Measurements from ENCODE around the gene PRR36.
"Not testable (repeated sequence)": the region's sequence is repeated elsewhere in the genome, so short reads cannot be mapped to it uniquely, and the experiment has no call there.

Gene PRR36

GRCh38 chr19:7898967-7899366 lies 24.8 kb upstream of the PRR36 start:
- no peak for DNase-seq (ENCODE audit: low spot score)

GRCh38 chr19:7897292-7897691 lies 23.1 kb upstream of the PRR36 start:
- no peak for DNase-seq (ENCODE audit: low spot score)

- DNase-seq (ENCODE audit: low spot score), result no peak
These were observed 21.4 kb upstream of the PRR36 start for GRCh38 chr19:7895565-7895964.

GRCh38 chr19:7894612-7895309 lies 20.6 kb upstream of the PRR36 start:
- DNase-seq (ENCODE audit: low spot score), result no peak

GRCh38 chr19:7893362-7894101 lies 19.3 kb upstream of the PRR36 start:
- not testable (repeated sequence) for DNase-seq (ENCODE audit: low spot score)

GRCh38 chr19:7888826-7889217 lies 14.6 kb upstream of the PRR36 start:
- DNase-seq (ENCODE audit: low spot score), result no peak

- DNase-seq (ENCODE audit: low spot score), result peak; percentile 82
These were observed 14.1 kb upstream of the PRR36 start, which contains the start of gene LRRC8E for GRCh38 chr19:7888145-7888825. Gene LRRC8E, plus strand, starts transcription at chr19:7888510. Its CDS starts 7,094 bp downstream, at chr19:7895604.

- no peak for DNase-seq (ENCODE audit: low spot score)
These were observed 13.4 kb upstream of the PRR36 start for GRCh38 chr19:7887408-7888144.

GRCh38 chr19:7885818-7886217 lies 11.6 kb upstream of the PRR36 start:
- no peak for DNase-seq (ENCODE audit: low spot score)

GRCh38 chr19:7883796-7884570 lies 9.8 kb upstream of the PRR36 start:
- DNase-seq (ENCODE audit: low spot score), result no peak

GRCh38 chr19:7883105-7883504 lies 8.9 kb upstream of the PRR36 start:
- DNase-seq (ENCODE audit: low spot score), result no peak

- no peak for DNase-seq (ENCODE audit: low spot score)
These were observed 7.7 kb upstream of the PRR36 start for GRCh38 chr19:7881910-7882309.

GRCh38 chr19:7879836-7880235 lies 5.6 kb upstream of the PRR36 start:
- DNase-seq (ENCODE audit: low spot score), result no peak

GRCh38 chr19:7879111-7879807 lies 5.1 kb upstream of the PRR36 start:
- no peak for DNase-seq (ENCODE audit: low spot score)

- no peak for DNase-seq (ENCODE audit: low spot score)
These were observed 3.2 kb upstream of the PRR36 start for GRCh38 chr19:7877249-7877836.

GRCh38 chr19:7874897-7875273 lies 695 bp upstream of the PRR36 start:
- DNase-seq (ENCODE audit: low spot score), result no peak

GRCh38 chr19:7873304-7874075 lies 700 bp downstream of the PRR36 start:
- no peak for DNase-seq (ENCODE audit: low spot score)

- DNase-seq (ENCODE audit: low spot score), result no peak
These were observed 1.6 kb downstream of the PRR36 start for GRCh38 chr19:7872306-7873204.
